GM12891 (cell line): ENCODE results near the gene NCAM1.

Source experiments
- DNase-seq: peaks from one replicate; pipeline ENCODE4 v3.0.0; 2011; ENCODE audit warnings: low spot score; ENCODE audit not compliant: insufficient read length
- FAIRE-seq: peaks from 2 replicates; lab custom pipeline; 2011; peaks lifted over from hg19 to GRCh38; lab: Jason Lieb, UNC
- PAX5 ChIP-seq: IDR thresholded peaks from 2 replicates; pipeline ENCODE4 v1.6.1; 2011; ENCODE audit warnings: low read length, moderate library complexity, mild to moderate bottlenecking; ENCODE audit not compliant: insufficient read depth, severe bottlenecking
- POLR2A ChIP-seq: IDR thresholded peaks from 2 replicates; pipeline ENCODE4 v1.6.1; 2011; ENCODE audit warnings: low read depth, low read length, control low read depth
- POLR2AphosphoS5 ChIP-seq: IDR thresholded peaks from 2 replicates; pipeline ENCODE4 v1.6.1; 2011; ENCODE audit warnings: low read depth, low read length, control low read depth
- POU2F2 ChIP-seq: IDR thresholded peaks from 2 replicates; pipeline ENCODE4 v1.6.1; 2011; ENCODE audit warnings: low read depth, mild to moderate bottlenecking, control low read depth, low read length, moderate library complexity
- SPI1 ChIP-seq: IDR thresholded peaks from 2 replicates; pipeline ENCODE4 v1.6.1; 2011; ENCODE audit warnings: low read depth, low read length, control low read depth
- TAF1 ChIP-seq: IDR thresholded peaks from 2 replicates; pipeline ENCODE4 v1.6.1; 2011; ENCODE audit warnings: low read depth, low read length, control low read depth

NCAM1 gene

DNA sequence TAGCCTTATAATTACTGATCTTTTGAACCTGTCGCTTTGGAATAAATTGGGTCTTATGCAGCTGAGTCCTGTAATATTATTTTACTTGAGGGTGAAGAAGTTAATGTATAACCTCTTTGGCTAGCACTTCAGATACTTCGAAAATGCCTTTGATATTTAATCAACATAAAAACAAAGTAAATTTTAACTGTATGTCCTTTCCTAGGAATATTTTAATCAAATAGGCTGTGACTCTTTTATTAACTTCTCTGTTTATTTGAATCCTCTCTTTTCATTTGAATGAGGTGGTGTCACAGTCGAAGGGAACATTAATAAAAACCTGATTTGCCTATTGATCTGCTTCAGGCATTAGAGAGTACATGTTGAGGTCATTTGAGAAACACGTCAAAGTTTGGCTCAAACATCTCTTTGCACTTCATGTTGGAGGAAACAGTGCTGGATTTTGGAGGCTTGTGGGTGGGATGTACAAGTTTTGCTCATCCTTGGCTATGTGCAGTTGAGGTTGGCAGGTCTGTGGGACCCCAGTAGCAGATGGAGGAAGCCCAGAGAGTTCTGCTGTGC, 143.6 kb downstream of the NCAM1 start:
- DNase-seq = no peak
- no peak for TF ChIP-seq POLR2A
- TF ChIP-seq POU2F2 = no peak
- TF ChIP-seq PAX5 = no peak
- TF ChIP-seq TAF1 = no peak
- TF ChIP-seq SPI1 = no peak
- TF ChIP-seq POLR2AphosphoS5 = no peak
- no peak for FAIRE-seq

DNA sequence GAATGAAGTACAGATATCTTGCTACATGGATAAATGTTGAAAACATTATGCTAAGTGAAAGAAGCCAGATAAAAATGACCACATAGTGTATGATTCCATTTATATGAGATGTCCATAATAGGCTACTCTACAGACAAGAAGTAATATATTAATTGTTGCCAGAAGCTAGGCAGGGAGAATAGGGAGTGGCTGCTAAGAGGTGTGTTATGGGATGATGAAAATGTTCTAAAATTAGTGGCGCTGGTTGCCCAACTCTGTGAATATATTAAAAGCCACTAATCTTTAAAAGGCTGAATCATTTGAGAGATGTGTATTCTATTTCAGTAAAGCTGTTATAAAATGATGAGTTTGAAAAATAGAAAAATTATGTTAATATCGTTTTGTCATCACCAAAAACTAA, 144.4 kb downstream of the NCAM1 start:
- TF ChIP-seq TAF1 (no peak), SPI1 (no peak), POU2F2 (no peak), POLR2AphosphoS5 (no peak), POLR2A (no peak), PAX5 (no peak)
- DNase-seq (no peak), FAIRE-seq (no peak)

DNA sequence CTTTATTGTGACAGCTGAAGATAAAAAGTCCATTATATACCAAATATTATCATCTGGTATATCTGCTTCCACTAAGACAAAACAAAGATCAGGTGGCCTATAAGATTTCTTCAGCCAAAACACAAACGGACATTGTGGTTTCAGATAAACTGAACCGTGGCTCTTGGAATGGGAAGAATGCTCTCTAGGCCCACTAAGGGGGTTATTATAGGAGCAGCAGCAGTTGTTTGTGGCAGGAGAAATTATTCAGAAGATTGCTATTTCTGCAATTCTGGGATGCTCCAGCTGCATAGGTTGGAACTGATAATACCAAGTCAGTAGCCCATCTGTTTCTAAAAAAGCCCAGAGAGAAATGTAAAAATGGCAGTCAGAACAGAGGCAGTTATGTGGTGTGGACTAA, 145.3 kb downstream of the NCAM1 start:
- TF ChIP-seq POLR2A (no peak), POU2F2 (no peak), SPI1 (no peak), PAX5 (no peak), POLR2AphosphoS5 (no peak), TAF1 (no peak)
- DNase-seq (no peak), FAIRE-seq (no peak)

DNA sequence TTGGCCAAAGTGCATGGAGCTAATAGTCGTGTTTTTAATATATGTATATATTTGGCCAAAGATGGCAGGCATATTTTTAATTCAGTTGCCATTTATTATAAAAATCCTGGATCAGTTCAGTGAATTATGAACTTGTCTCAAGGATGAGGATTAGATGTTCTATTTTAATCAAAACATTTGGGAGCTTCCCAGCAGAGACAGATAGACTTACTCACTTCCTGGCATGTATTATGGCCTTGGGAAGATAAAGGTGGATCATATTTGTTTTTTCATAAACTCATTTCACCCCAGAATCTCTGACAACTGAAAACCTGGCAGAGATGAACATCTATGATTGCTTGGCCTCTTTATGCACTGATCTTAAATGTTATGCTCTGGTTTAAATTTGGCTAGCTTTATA, 148.8 kb downstream of the NCAM1 start:
- no peak for DNase-seq
- no peak for FAIRE-seq
- TF ChIP-seq PAX5 = no peak
- no peak for TF ChIP-seq TAF1

DNA sequence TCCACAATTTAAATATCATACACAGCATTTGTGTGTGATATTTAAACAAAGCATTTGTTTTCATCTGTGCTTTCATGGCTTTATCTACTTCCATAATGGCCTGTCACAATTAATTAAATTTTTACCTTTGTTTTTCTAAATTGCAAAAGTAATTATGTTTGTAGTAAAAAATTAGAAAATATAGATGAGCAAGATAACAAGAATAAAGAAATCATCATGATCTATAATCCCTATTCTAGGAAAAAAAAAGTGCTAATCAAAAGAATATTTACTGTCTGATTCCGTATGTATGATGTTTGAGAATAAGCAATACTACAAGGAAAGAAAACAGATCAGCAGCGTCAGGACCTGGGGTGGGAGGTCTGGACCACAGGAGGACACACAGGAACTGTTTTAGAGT, 149.9 kb downstream of the NCAM1 start:
- DNase-seq (no peak), FAIRE-seq (no peak)
- TF ChIP-seq PAX5 (no peak), TAF1 (no peak), POLR2A (no peak), POU2F2 (no peak), POLR2AphosphoS5 (no peak), SPI1 (no peak)

DNA sequence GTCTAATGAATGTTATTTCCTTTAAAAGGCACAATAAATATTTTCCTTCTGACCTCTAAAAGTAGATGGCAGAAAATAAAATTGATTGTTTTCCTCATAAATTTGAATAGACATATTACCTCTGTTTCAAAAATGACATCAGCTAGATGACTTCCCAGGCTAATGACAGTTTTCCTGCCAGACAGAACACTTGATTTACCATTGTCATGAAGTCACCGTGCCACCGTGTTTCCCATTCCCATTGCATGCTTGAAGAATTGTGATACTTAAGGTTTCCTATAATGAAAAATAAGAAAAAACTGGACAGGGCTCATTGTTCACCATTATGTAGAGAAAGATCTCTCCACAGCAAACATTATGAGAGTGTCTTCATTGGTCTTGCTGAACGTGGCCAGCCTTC, 151.1 kb downstream of the NCAM1 start:
- TF ChIP-seq SPI1 = no peak
- TF ChIP-seq POU2F2 = no peak
- no peak for TF ChIP-seq POLR2AphosphoS5
- no peak for TF ChIP-seq POLR2A
- TF ChIP-seq PAX5 = no peak
- no peak for TF ChIP-seq TAF1
- DNase-seq (no peak), FAIRE-seq (no peak)

DNA sequence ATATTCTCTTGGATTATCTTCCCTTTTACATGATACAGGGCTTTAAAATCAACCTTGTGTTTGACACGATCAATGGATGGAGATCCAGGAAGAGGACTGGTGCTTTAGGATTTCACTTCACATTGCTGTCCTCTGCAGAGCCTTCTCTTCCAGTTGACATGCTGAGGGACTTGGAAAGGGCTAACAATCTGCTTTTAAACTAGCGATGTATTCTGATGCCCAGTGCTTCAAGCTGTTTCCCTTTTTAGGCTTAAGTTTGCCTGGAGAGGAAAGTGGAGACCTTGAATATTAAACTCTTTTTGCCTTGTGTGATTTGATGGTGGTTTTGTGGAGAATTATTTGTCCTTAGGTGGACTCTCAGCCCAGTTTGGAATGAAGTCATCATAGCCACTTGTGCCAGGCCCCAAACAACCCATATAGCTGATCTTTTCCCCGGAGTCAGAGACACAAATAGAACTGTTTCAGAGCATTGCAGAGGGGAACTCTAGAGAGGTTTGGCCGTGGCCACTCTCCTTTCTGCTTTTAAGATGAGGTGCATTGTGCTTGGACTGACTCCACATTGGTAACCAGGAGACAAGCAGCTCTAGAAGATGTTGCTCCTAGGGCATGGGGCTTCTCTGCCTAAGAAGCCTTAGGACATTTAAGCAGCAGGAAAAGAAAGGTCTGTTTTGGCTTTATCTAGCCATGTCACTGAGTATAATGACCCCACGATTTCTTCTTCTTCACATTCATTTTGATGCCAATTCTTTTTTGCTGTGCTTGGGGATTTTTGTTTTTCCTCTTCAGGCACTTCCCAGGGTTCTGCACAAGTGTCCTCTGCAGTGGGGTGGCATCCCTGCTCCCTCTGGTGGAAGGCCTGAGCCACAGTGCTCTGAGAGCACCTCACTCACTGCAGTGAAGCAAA, 152.8 kb downstream of the NCAM1 start:
- FAIRE-seq (no peak), DNase-seq (no peak)

DNA sequence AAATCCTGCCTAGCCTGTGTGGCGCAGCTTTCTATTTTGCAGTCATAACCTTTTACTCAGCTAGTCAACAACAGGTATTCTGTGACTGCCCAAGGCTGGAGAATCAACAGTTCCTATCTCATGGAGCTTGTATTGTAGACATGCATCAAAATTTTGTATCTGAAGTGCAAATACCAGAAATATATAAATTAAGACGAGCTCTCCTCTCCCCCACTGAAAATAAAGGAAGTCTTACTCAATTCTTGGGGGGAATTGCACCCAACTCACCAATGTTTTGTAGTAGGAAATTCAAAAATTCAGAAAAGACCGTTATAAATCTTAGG, 153.4 kb downstream of the NCAM1 start:
- TF ChIP-seq SPI1 (no peak), POU2F2 (no peak), PAX5 (no peak), POLR2AphosphoS5 (no peak), POLR2A (no peak), TAF1 (no peak)
- DNase-seq (no peak), FAIRE-seq (no peak)

More for the DNA sequence above, 152.8 kb downstream of the NCAM1 start:
- TF ChIP-seq POLR2AphosphoS5 = no peak
- no peak for TF ChIP-seq PAX5
- TF ChIP-seq POLR2A = no peak
- TF ChIP-seq TAF1 = no peak
- no peak for TF ChIP-seq SPI1
- TF ChIP-seq POU2F2 = no peak

DNA sequence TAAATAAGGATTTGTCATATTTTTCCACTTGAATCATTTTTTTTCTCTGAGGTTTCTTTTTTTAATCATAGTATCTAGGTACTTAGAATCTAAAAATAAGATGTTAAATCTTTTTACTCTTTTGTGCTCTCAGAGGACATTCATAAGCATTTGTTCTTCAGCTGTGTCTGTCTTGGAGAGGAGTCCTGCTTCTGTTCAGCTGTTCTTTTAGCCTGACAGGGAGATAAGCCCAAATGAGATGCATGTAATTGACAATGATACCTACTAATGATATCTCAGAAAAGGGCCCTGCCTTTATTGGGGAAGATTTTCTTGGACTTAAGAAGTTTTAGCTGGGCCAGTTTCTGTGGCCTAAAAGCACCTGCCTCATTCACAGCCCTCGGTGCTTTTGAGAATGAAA, 156.9 kb downstream of the NCAM1 start:
- FAIRE-seq = no peak
- DNase-seq = no peak
- no peak for TF ChIP-seq SPI1
- TF ChIP-seq POU2F2 = no peak
- TF ChIP-seq TAF1 = no peak
- TF ChIP-seq POLR2A = no peak
- TF ChIP-seq PAX5 = no peak
- TF ChIP-seq POLR2AphosphoS5 = no peak

DNA sequence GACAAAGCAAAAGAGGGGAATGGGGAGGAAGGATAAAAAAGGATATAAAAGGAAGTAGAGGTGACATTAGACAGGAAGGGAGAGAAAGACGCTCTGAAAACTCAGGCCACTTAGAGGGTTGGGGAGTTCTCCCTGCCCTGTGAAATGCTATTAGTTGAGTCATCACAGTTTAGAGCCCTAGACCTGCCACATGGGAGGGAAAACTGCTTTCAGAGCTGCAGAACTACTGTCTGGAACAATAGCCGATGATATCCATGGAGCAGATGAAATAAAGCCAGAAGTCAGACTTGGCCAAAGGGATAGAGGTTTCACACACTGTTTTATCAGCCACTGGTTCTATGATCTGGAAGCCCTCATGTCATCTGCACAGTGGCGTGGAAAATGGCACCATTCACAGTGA, 157.9 kb downstream of the NCAM1 start:
- no peak for FAIRE-seq
- TF ChIP-seq POLR2AphosphoS5 (no peak), SPI1 (no peak), TAF1 (no peak), POU2F2 (no peak), PAX5 (no peak), POLR2A (no peak)
- DNase-seq = no peak
